HL-60 (cell line): ENCODE results near the gene CD81.

Experiments
- POLR2AphosphoS5 ChIP-seq: IDR thresholded peaks from 2 replicates; pipeline ENCODE4 v1.6.1; 2012; ENCODE audit warnings: low read depth
- TF ChIP-seq, protein P1 (sequence below): IDR thresholded peaks from one replicate; pipeline ENCODE4 v1.5.1; 2011; ENCODE audit warnings: low read length, control low read depth, inconsistent platforms; ENCODE audit not compliant: insufficient read depth

DNA sequence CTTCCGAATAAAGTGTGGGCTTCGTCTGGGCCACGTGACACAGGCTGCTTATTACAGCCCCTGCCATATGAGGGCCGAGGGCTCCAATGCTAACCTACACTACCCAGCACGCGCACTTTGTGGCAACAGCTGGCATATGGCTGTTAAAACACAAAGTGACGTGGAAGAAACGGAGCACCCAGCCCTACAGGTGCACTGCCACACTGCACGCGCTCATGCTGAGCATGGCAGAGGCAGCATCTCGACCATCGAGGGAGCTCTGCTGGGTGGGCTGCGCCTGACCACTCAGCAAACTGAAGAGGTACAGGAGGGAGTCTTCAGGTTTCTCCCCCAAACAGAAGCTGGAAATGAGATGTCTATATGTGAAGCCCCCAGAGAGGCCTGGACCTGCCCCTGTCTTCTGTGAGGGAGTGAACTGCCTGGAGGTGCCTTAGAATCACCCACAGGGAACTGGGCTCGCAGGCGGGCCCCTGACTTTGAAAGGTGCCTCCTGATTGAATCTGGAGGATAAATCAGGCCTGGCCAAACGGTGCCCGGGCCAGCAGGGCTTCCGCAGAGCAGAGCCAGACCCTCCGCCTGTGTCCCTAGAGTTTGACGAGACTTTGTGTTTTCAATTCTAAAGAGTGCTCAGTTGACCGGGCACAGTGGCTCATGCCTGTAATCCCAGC lies 41.7 kb downstream of the CD81 start:
- TF ChIP-seq POLR2AphosphoS5 = no peak
- TF ChIP-seq, protein P1, sequence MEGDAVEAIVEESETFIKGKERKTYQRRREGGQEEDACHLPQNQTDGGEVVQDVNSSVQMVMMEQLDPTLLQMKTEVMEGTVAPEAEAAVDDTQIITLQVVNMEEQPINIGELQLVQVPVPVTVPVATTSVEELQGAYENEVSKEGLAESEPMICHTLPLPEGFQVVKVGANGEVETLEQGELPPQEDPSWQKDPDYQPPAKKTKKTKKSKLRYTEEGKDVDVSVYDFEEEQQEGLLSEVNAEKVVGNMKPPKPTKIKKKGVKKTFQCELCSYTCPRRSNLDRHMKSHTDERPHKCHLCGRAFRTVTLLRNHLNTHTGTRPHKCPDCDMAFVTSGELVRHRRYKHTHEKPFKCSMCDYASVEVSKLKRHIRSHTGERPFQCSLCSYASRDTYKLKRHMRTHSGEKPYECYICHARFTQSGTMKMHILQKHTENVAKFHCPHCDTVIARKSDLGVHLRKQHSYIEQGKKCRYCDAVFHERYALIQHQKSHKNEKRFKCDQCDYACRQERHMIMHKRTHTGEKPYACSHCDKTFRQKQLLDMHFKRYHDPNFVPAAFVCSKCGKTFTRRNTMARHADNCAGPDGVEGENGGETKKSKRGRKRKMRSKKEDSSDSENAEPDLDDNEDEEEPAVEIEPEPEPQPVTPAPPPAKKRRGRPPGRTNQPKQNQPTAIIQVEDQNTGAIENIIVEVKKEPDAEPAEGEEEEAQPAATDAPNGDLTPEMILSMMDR = no peak
